IMR-90 (cell line): ENCODE data around the gene DDR1. TPM values are rescaled to one million over a fixed set of nuclear protein-coding genes. Genes with fewer than 3 reads are reported as not detected.
"Not testable (repeated sequence)": the region's sequence is repeated elsewhere in the genome, so short reads cannot be mapped to it uniquely, and the experiment has no call there.

Experiments used
- ATAC-seq: fragments of 200-7000 bp; cut with Tn5 transposase; 2 replicates; pipeline ENCODE4 v1.9.1; 2020; ENCODE audit warnings: low read depth, mild to moderate bottlenecking, moderate library complexity
- BruUV-seq: library from RNA; stranded (reverse); fragments of 400-500 nt; replicated peaks from 2 replicates; lab custom pipeline; 2021; lab: Mats Ljungman, UMichigan
- CTCF ChIA-PET: fragments of 300-600 bp; formaldehyde crosslinking; extraction: SDS; loops from one replicate; lab custom pipeline; 2021; ENCODE audit warnings: antibody characterized with exemption; lab: Yijun Ruan, JAX
- POLR2A ChIA-PET: fragments of 300-600 bp; sonication (Branson Sonifier 250); formaldehyde crosslinking; loops from one replicate; lab custom pipeline; 2022; ENCODE audit warnings: antibody characterized with exemption; ENCODE audit not compliant: unreplicated experiment; lab: Charles Lee
- DNase-seq: peaks from one replicate; pipeline ENCODE4 v3.0.0; 2013
- H2AFZ ChIP-seq: replicated peaks from 2 replicates; pipeline ENCODE3; 2013; ENCODE audit warnings: low read length, mild to moderate bottlenecking; ENCODE audit not compliant: poor library complexity
- H2AK5ac ChIP-seq: 2 replicates; pipeline ENCODE4 v1.6.1; 2013; ENCODE audit warnings: low read depth, low read length, inconsistent platforms
- H2AK9ac ChIP-seq: replicated peaks from 2 replicates; pipeline ENCODE3; 2013; ENCODE audit warnings: mild to moderate bottlenecking, low read depth, low read length, moderate library complexity; ENCODE audit not compliant: poor library complexity
- H2BK120ac ChIP-seq: 2 replicates; pipeline ENCODE4 v1.6.1; 2013; ENCODE audit warnings: low read depth, low read length, inconsistent platforms
- H2BK15ac ChIP-seq: 3 replicates; pipeline ENCODE4 v1.6.1; 2013; ENCODE audit warnings: low read depth, low read length, inconsistent platforms
- H2BK20ac ChIP-seq: 2 replicates; pipeline ENCODE4 v1.6.1; 2013; ENCODE audit warnings: low read depth, mild to moderate bottlenecking, inconsistent platforms, low read length, moderate library complexity
- H2BK5ac ChIP-seq: 2 replicates; pipeline ENCODE4 v1.6.1; 2013; ENCODE audit warnings: mild to moderate bottlenecking, low read depth, low read length, inconsistent platforms; ENCODE audit not compliant: poor library complexity, severe bottlenecking
- H3K14ac ChIP-seq: replicated peaks from 2 replicates; pipeline ENCODE4 v1.6.1; 2013; ENCODE audit warnings: low read depth, low read length, inconsistent platforms
- H3K18ac ChIP-seq: 2 replicates; pipeline ENCODE4 v1.6.1; 2013; ENCODE audit warnings: low read depth, low read length, control low read depth
- H3K23ac ChIP-seq: 2 replicates; pipeline ENCODE4 v1.6.1; 2013; ENCODE audit warnings: low read depth, low read length, inconsistent platforms
- H3K27ac ChIP-seq: 2 replicates; pipeline ENCODE4 v1.5.1; 2013; ENCODE audit warnings: mild to moderate bottlenecking, control low read depth, low read length; ENCODE audit not compliant: insufficient read depth
- H3K27me3 ChIP-seq: 2 replicates; pipeline ENCODE4 v1.6.1; 2013; ENCODE audit warnings: low read length; ENCODE audit not compliant: control insufficient read depth, insufficient read depth
- H3K36me3 ChIP-seq: 2 replicates; pipeline ENCODE4 v1.6.1; 2013; ENCODE audit warnings: low read length, mixed read lengths; ENCODE audit not compliant: control insufficient read depth, insufficient read depth
- H3K4ac ChIP-seq: 2 replicates; pipeline ENCODE4 v1.6.1; 2013; ENCODE audit warnings: low read depth, low read length, inconsistent platforms
- H3K4me1 ChIP-seq: 2 replicates; pipeline ENCODE4 v1.6.1; 2013; ENCODE audit warnings: low read length, mixed read lengths; ENCODE audit not compliant: control insufficient read depth, insufficient read depth
- H3K4me2 ChIP-seq: 2 replicates; pipeline ENCODE4 v1.6.1; 2013; ENCODE audit warnings: low read depth, mild to moderate bottlenecking, control low read depth, low read length, moderate library complexity
- H3K4me3 ChIP-seq: 2 replicates; pipeline ENCODE4 v1.5.1; 2013; ENCODE audit warnings: low read depth, mild to moderate bottlenecking, control low read depth, low read length, moderate library complexity; ENCODE audit not compliant: insufficient read depth
- H3K56ac ChIP-seq: 2 replicates; pipeline ENCODE4 v1.6.1; 2013; ENCODE audit warnings: low read length, inconsistent platforms; ENCODE audit not compliant: insufficient read depth; ENCODE audit errors: extremely low read depth
- H3K79me1 ChIP-seq, 2 experiments: 2 replicates each; pipeline ENCODE4 v1.6.1; 2013; ENCODE audit warnings: low read length in 2 of 2, inconsistent platforms in 1 of 2, low read depth in 1 of 2
- H3K9ac ChIP-seq: 2 replicates; pipeline ENCODE4 v1.6.1; 2013; ENCODE audit warnings: low read depth, low read length, control low read depth
- H3K9me1 ChIP-seq: 2 replicates; pipeline ENCODE4 v1.6.1; 2013; ENCODE audit warnings: low read length, inconsistent platforms; ENCODE audit not compliant: insufficient read depth
- H3K9me3 ChIP-seq: 2 replicates; pipeline ENCODE4 v1.6.1; 2013; ENCODE audit warnings: low read length; ENCODE audit not compliant: control insufficient read depth, insufficient read depth
- H4K20me1 ChIP-seq: 2 replicates; pipeline ENCODE4 v1.6.1; 2013; ENCODE audit warnings: low read length, inconsistent platforms; ENCODE audit not compliant: insufficient read depth
- H4K5ac ChIP-seq: 2 replicates; pipeline ENCODE4 v1.6.1; 2013; ENCODE audit warnings: mild to moderate bottlenecking, low read depth, low read length, control low read depth
- H4K8ac ChIP-seq, 2 experiments: 2 replicates each; pipeline ENCODE4 v1.6.1; 2013; ENCODE audit warnings: low read depth in 2 of 2, low read length in 2 of 2, control low read depth in 1 of 2, inconsistent platforms in 1 of 2
- H4K91ac ChIP-seq: 2 replicates; pipeline ENCODE4 v1.6.1; 2013; ENCODE audit warnings: low read depth, low read length, inconsistent platforms; ENCODE audit not compliant: insufficient read depth
- WGBS, 2 experiments: methylation state at CpG; one replicate each; pipeline versions ENCODE4 v1.1.5 to v1.1.7; 2013; ENCODE audit warnings: missing lambda C conversion rate in 2 of 2; ENCODE audit not compliant: insufficient read length in 1 of 2; ENCODE audit errors: extremely low coverage in 2 of 2; 5-methylcytosine and 5-hydroxymethylcytosine counted together
- dilution Hi-C: fragments of 300-500 bp; cut with HindIII; formaldehyde crosslinking; loops from one replicate; pipeline ENCODE4 v1.14.3; 2018; ENCODE audit warnings: low sequenced_read_pairs; ENCODE audit not compliant: unreplicated experiment
- in situ Hi-C: fragments of 300-500 bp; cut with MboI; formaldehyde crosslinking; loops from 3 replicates; pipeline ENCODE4 v1.14.3; 2019; ENCODE audit warnings: low sequenced_read_pairs, inconsistent platforms, mixed read lengths
- intact Hi-C: fragments of 100-400 bp; cut with micrococcal nuclease; formaldehyde crosslinking; loops from 2 replicates; pipeline ENCODE4 v1.10.0; 2022
- polyA plus RNA-seq, 3 experiments: library from polyadenylated mRNA; depleted of rRNA; stranded (reverse); fragments of >200 nt; gene quantifications; 2 replicates each; pipeline ENCODE4 v1.2.3, GENCODE V29; 2012; ENCODE audit warnings: low replicate concordance in 1 of 3
- total RNA-seq: library from RNA; depleted of rRNA; stranded (reverse); fragments of >200 nt; gene quantifications from 2 replicates; pipeline ENCODE4 v1.2.3, GENCODE V29; 2012

DDR1 gene
- total and polyA plus RNA-seq, 2 of the 4 experiments (the other 2 are of a cell fraction) = 5.6 to 19.6 TPM

GRCh38 chr6:30859726-30860125 is 24.6 kb upstream of the DDR1 start:
- H3K4me1 ChIP-seq, H3K56ac ChIP-seq, in situ Hi-C loops, intact Hi-C loops, H3K79me1 ChIP-seq, H3K23ac ChIP-seq, H2AFZ ChIP-seq, CTCF ChIA-PET, H4K5ac ChIP-seq, H3K14ac ChIP-seq, H4K91ac ChIP-seq, H2BK5ac ChIP-seq, H3K36me3 ChIP-seq, dilution Hi-C loops, H2BK15ac ChIP-seq, H3K4me3 ChIP-seq, H2BK120ac ChIP-seq, H3K9ac ChIP-seq, H3K18ac ChIP-seq, H3K4ac ChIP-seq, H3K9me3 ChIP-seq, H2AK5ac ChIP-seq, H3K9me1 ChIP-seq, BruUV-seq, DNase-seq, H3K27ac ChIP-seq, H3K4me2 ChIP-seq, H4K8ac ChIP-seq, POLR2A ChIA-PET, H2BK20ac ChIP-seq, H4K20me1 ChIP-seq, H2AK9ac ChIP-seq, ATAC-seq: not testable (repeated sequence)
- H3K27me3 ChIP-seq = peaks cover 30% of the 10 kb centered on the region
- WGBS, 2 experiments = 80% methylated on average over 2 of the region's 4 CpGs; no CpG with 5 or more reads in 1 of the 2 experiments
